Gastrocnemius medialis (tissue), 4 donors: ENCODE data around the gene OR6C6.

Experiments used
- POLR2A ChIP-seq, 2 donors: fragments of 450-650 bp; IDR thresholded peaks; one replicate each; pipeline ENCODE4 v1.6.1; 2017; ENCODE audit warnings: antibody characterized with exemption in 2 of 2, mild to moderate bottlenecking in 2 of 2, moderate library complexity in 2 of 2
- TF ChIP-seq, protein P1 (sequence below), 5 experiments: fragments of 450-650 bp in 3 of 5; fragments of 200-600 bp in 2 of 5; sonication (generic) in 2 of 5; IDR thresholded peaks in 4 of 5; conservative IDR thresholded peaks in 1 of 5; 1 replicate in 4 of 5; 2 replicates in 1 of 5; pipeline ENCODE4 v1.5.1; 2016 to 2019; ENCODE audit warnings: antibody characterized with exemption in 5 of 5, mild to moderate bottlenecking in 3 of 5, moderate library complexity in 3 of 5

DNA sequence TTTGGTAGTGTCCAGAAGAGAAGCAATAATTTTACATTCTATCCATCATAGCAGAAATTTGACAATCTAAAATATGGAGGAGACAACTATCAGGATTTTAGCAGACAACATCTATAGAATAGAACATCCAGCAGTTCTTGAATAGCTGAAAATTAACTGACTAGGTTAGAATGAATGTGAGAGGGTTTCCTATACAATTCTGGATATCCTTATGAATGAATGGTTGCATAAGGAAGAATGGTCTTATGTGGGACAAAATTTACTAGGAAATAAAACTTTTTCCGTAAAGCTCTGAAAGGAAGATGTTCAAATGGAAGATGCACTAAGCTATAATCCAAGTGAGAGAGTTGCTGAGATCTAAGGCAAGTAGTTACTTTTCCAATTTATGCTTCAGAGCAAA is 34.1 kb upstream of the OR6C6 start, which contains the start of gene OR6C3:
- TF ChIP-seq, protein P1, sequence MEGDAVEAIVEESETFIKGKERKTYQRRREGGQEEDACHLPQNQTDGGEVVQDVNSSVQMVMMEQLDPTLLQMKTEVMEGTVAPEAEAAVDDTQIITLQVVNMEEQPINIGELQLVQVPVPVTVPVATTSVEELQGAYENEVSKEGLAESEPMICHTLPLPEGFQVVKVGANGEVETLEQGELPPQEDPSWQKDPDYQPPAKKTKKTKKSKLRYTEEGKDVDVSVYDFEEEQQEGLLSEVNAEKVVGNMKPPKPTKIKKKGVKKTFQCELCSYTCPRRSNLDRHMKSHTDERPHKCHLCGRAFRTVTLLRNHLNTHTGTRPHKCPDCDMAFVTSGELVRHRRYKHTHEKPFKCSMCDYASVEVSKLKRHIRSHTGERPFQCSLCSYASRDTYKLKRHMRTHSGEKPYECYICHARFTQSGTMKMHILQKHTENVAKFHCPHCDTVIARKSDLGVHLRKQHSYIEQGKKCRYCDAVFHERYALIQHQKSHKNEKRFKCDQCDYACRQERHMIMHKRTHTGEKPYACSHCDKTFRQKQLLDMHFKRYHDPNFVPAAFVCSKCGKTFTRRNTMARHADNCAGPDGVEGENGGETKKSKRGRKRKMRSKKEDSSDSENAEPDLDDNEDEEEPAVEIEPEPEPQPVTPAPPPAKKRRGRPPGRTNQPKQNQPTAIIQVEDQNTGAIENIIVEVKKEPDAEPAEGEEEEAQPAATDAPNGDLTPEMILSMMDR (IDR thresholded peaks at IDR 0.05 in 4 of 5, conservative IDR thresholded peaks at IDR 0.05 in 1 of 5): no peak
- no peak for TF ChIP-seq POLR2A (IDR thresholded peaks at IDR 0.05)
